HepG2 (cell line): ENCODE measurements around the gene SMAD2. TPM values are rescaled to one million over a fixed set of nuclear protein-coding genes. Genes with fewer than 3 reads are reported as not detected.

ENCODE experiments used
- BORCS8-MEF2B ChIP-seq: sonication (generic); formaldehyde crosslinking; IDR thresholded peaks from 2 replicates; pipeline ENCODE4 v1.8.0; 2022; ENCODE audit warnings: mild to moderate bottlenecking, missing genetic modification reagents
- CCAR2 ChIP-seq: fragments of 200-400 bp; formaldehyde crosslinking; optimal IDR thresholded peaks from 2 replicates; pipeline ENCODE3; 2018; ENCODE audit warnings: low read depth, mild to moderate bottlenecking, low read length, moderate library complexity
- CHD2 ChIP-seq: IDR thresholded peaks from 2 replicates; pipeline ENCODE4 v1.6.1; 2011; ENCODE audit warnings: low read depth, low read length, improper control_type of control experiment
- FOXP4 ChIP-seq: sonication (generic); formaldehyde crosslinking; IDR thresholded peaks from 2 replicates; pipeline ENCODE4 v1.4.0; 2020; ENCODE audit warnings: missing genetic modification reagents
- GLMP ChIP-seq: sonication (generic); formaldehyde crosslinking; IDR thresholded peaks from 2 replicates; pipeline ENCODE4 v1.9.0; 2021; ENCODE audit warnings: missing genetic modification reagents, mild to moderate bottlenecking, borderline replicate concordance
- HNRNPLL ChIP-seq: fragments of 200-400 bp; formaldehyde crosslinking; IDR thresholded peaks from 2 replicates; pipeline ENCODE4 v1.6.1; 2017; ENCODE audit warnings: mild to moderate bottlenecking, low read depth, low read length; ENCODE audit not compliant: poor library complexity, severe bottlenecking
- KAT8 ChIP-seq: IDR thresholded peaks from 2 replicates; pipeline ENCODE4 v1.6.1; 2016; ENCODE audit warnings: missing genetic modification reagents, missing compliant biosample characterization
- KDM5B ChIP-seq: sonication (generic); formaldehyde crosslinking; IDR thresholded peaks from 2 replicates; pipeline ENCODE4 v1.4.0; 2020; ENCODE audit warnings: missing genetic modification reagents, mild to moderate bottlenecking, borderline replicate concordance
- MIER3 ChIP-seq: IDR thresholded peaks from 2 replicates; pipeline ENCODE4 v1.6.1; 2016; ENCODE audit warnings: missing compliant biosample characterization, borderline replicate concordance
- MTA3 ChIP-seq: sonication (generic); formaldehyde crosslinking; IDR thresholded peaks from 2 replicates; pipeline ENCODE4 v1.4.0; 2020; ENCODE audit warnings: missing genetic modification reagents
- MYNN ChIP-seq: sonication (generic); formaldehyde crosslinking; IDR thresholded peaks from 2 replicates; pipeline ENCODE4 v1.4.0; 2020; ENCODE audit warnings: mild to moderate bottlenecking, low read depth, missing genetic modification reagents
- NONO ChIP-seq, 2 experiments: fragments of 450-650 bp in 1 of 2; sonication (generic) in 1 of 2; formaldehyde crosslinking in 1 of 2; IDR thresholded peaks in 1 of 2; conservative IDR thresholded peaks in 1 of 2; 2 replicates each; pipeline versions ENCODE4 v1.6.1 to v1.8.0; 2017 to 2022; ENCODE audit warnings: mild to moderate bottlenecking in 1 of 2, missing genetic modification reagents in 1 of 2, moderate library complexity in 1 of 2
- PHF21A ChIP-seq: sonication (generic); formaldehyde crosslinking; IDR thresholded peaks from 2 replicates; pipeline ENCODE4 v1.5.0; 2020; ENCODE audit warnings: mild to moderate bottlenecking, missing genetic modification reagents
- TARDBP ChIP-seq: sonication (generic); formaldehyde crosslinking; IDR thresholded peaks from 2 replicates; pipeline ENCODE4 v1.8.0; 2022; ENCODE audit warnings: mild to moderate bottlenecking, missing genetic modification reagents
- TFDP1 ChIP-seq: IDR thresholded peaks from 2 replicates; pipeline ENCODE4 v1.6.1; 2016; ENCODE audit warnings: missing compliant biosample characterization, missing genetic modification reagents, borderline replicate concordance
- YEATS2 ChIP-seq: sonication (generic); formaldehyde crosslinking; IDR thresholded peaks from 2 replicates; pipeline ENCODE4 v1.4.0; 2020; ENCODE audit warnings: missing genetic modification reagents, borderline replicate concordance
- YY1 ChIP-seq: IDR thresholded peaks from 2 replicates; pipeline ENCODE4 v1.6.1; 2011; ENCODE audit warnings: low read length, low read depth, moderate library complexity, mild to moderate bottlenecking; ENCODE audit not compliant: insufficient read depth, insufficient replicate concordance
- ZFP82 ChIP-seq: sonication (generic); formaldehyde crosslinking; IDR thresholded peaks from 2 replicates; pipeline ENCODE4 v1.5.1; 2020; ENCODE audit warnings: mild to moderate bottlenecking, missing genetic modification reagents, borderline replicate concordance
- ZNF431 ChIP-seq: sonication (generic); formaldehyde crosslinking; IDR thresholded peaks from 2 replicates; pipeline ENCODE4 v1.9.0; 2022; ENCODE audit warnings: missing genetic modification reagents, low read depth, mild to moderate bottlenecking, borderline replicate concordance
- ZNF446 ChIP-seq: sonication (generic); formaldehyde crosslinking; IDR thresholded peaks from 2 replicates; pipeline ENCODE4 v1.5.0; 2020; ENCODE audit warnings: mild to moderate bottlenecking, missing genetic modification reagents
- ZNF503 ChIP-seq: sonication (generic); formaldehyde crosslinking; IDR thresholded peaks from 2 replicates; pipeline ENCODE4 v1.4.0; 2020; ENCODE audit warnings: missing genetic modification reagents
- ZNF660 ChIP-seq: sonication (generic); formaldehyde crosslinking; IDR thresholded peaks from 2 replicates; pipeline ENCODE4 v1.5.1; 2020; ENCODE audit warnings: mild to moderate bottlenecking, low read depth, missing genetic modification reagents, borderline replicate concordance
- ZNF777 ChIP-seq: sonication (generic); formaldehyde crosslinking; IDR thresholded peaks from 2 replicates; pipeline ENCODE4 v1.4.0; 2020; ENCODE audit warnings: missing genetic modification reagents
- polyA plus RNA-seq, 8 experiments: library from polyadenylated mRNA; depleted of rRNA in 3 of 8; stranded (reverse) in 7 of 8; unstranded in 1 of 8; fragments of >200 nt; fragmentation: Illumina TruSeq in 4 of 8; extraction: Trizol in 4 of 8; gene quantifications; 2 replicates each; pipeline versions ENCODE4 v1.2.1 to v1.2.3, GENCODE V29; 2011 to 2016; ENCODE audit warnings: low read depth in 4 of 8, missing spikeins in 1 of 8, mixed read lengths in 1 of 8; ENCODE audit not compliant: insufficient read depth in 1 of 8
- total RNA-seq, 5 experiments: library from RNA; depleted of rRNA; stranded (reverse); fragments of >200 nt; fragmentation: Illumina TruSeq; extraction: Trizol; gene quantifications; 2 replicates each; pipeline ENCODE4 v1.2.3, GENCODE V29; 2016; ENCODE audit warnings: low read depth in 1 of 5

SMAD2 gene
- total and polyA plus RNA-seq, 2 of the 13 experiments (the other 11 are each of a cell fraction or from before 2014, with no cell fraction given), result 40.2 to 96.2 TPM

- TF ChIP-seq FOXP4 (no peak), HNRNPLL (peak; percentile 3), TARDBP (CRISPR knock-in tag) (peak; percentile 49; the same call in 1 of the 2 replicates), KAT8 (no peak), KDM5B (peak; percentile 47; the same call in 1 of the 2 replicates), NONO (IDR thresholded peaks at IDR 0.05) (no peak), NONO (CRISPR knock-in tag; conservative IDR thresholded peaks at IDR 0.05) (peak; percentile 37; the same call in 1 of the 2 replicates), ZNF660 (CRISPR knock-in tag) (no peak), TFDP1 (peak; percentile 38; the same call in 1 of the 2 replicates), MYNN (CRISPR knock-in tag) (no peak), CHD2 (peak; percentile 53; the same call in 1 of the 2 replicates), ZNF503 (CRISPR knock-in tag) (0 out of 2 replicates have a peak, but pooled peaks have one; percentile 50), YY1 (peak; percentile 36), PHF21A (CRISPR knock-in tag) (peak; percentile 81; the same call in 1 of the 2 replicates), MTA3 (CRISPR knock-in tag) (no peak), ZNF777 (CRISPR knock-in tag) (0 out of 2 replicates have a peak, but pooled peaks have one; percentile 48), MIER3 (CRISPR knock-in tag) (no peak), GLMP (CRISPR knock-in tag) (no peak), ZNF446 (no peak), ZNF431 (CRISPR knock-in tag) (no peak), ZFP82 (CRISPR knock-in tag) (no peak), BORCS8-MEF2B (CRISPR knock-in tag) (peak; percentile 49; the same call in 1 of the 2 replicates), YEATS2 (CRISPR knock-in tag) (peak; percentile 50; the same call in 1 of the 2 replicates), CCAR2 (no peak)
Observed at GRCh38 chr18:47930199-47930930, at the start of gene SMAD2 (continued).
